Posterior vena cava (tissue), 2 donors: ENCODE results near the gene HRAS. TPM values are rescaled to one million over a fixed set of nuclear protein-coding genes. Genes with fewer than 3 reads are reported as not detected.
A peak's percentile ranks its signal among the peaks of the same experiment; 100 is the strongest.

Experiments used
- DNase-seq: peaks from one replicate; pipeline ENCODE4 v3.0.0-alpha.2; 2020; ENCODE audit warnings: low spot score
- intact Hi-C, 2 donors: fragments of 100-400 bp; cut with DNase I; formaldehyde crosslinking; loops; one replicate each; pipeline versions ENCODE4 v1.14.1 to v1.14.2; 2022 to 2023
- total RNA-seq, 2 donors: library from RNA; stranded (reverse); fragmentation: NEBNext Ultra II Directional; extraction: Animal tissue kit (Norgen Biotek cat#: 25700); gene quantifications; one replicate each; pipeline ENCODE4 v1.2.1, GENCODE V29; 2021
- donor health status: DM: yes; HTN: yes; CAD: no.
- donor health status: DM: yes; HTN: yes; CAD: no.

The HRAS gene
- total RNA-seq, 2 donors from 2014 or later = 37.2 to 48.5 TPM

DNA sequence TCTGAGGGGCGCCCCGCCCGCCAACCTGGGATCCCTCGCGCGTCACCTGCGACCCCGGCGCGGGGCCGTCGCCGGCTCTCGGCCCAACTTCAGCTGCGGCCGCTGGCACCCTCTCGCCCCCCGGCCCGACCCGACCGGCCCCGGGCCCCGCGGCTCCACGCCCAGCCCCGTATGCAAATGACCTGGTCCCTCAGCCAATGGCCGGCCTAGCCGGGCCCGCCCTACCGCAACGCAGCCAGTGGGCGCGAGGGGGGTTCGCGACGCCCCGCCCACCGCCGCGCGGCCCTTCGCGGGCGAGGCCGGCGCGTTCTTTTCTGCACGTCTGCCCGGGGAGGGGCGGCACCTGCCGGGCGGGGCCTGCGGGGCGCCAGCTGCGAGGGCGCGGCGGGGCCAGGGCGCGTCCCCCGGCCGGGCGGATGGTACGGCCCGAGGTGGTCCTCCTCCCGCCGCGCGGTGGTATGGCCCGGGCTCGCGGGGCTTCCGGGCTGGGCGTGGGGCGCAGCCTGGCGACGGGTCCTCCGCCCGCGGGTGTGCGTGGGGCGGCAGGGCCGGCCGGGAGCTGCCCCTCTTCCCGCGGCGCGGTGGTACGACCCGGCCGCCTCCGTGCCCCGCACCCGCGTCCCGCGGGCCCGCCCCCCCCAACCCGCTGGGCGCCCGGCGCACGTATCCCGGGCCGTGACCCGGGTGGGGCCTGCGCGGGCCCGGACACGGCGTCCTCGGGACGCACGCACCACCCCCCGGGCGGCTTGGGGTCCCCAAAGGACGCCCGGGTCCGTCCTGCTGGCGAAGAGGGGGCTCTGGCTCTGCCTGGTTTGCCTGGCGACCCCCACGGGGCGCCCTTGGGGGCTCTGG is 33.2 kb upstream of the HRAS start:
- DNase-seq = peak; percentile 97
- intact Hi-C loops = no loop called here

DNA sequence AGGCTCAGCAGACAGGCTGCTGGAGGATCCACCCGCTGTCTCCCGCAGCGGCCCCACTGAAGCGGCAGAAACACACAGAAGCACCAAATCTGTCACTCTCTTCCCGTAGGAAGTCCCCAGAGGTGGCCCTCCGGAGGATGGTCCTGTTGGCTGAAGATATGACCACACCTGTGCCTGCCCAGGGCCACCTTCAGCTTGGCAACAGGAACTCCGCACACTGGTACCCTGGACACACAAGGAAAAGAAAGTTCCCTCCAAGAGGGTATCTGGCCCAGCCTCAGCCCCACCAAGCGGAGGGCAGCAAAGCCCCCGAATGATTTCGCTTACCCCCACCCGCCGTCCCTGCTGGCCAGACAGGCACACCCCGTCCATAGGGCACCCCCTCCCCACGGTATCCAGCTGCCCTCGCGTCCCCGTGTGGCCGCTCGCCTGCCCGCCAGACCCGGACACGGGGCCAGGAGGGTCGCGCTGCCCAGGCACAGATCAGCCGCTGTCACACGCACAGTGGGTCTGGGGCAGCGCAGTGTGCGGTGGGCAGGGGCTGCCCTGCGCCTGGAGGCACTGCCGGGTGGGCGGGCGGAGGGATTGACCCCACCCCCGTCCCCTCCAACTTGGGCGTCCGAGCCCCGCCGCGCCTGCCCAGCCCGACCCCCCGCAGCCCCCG is 32.4 kb upstream of the HRAS start:
- DNase-seq = no peak
- intact Hi-C loops = no loop called here

DNA sequence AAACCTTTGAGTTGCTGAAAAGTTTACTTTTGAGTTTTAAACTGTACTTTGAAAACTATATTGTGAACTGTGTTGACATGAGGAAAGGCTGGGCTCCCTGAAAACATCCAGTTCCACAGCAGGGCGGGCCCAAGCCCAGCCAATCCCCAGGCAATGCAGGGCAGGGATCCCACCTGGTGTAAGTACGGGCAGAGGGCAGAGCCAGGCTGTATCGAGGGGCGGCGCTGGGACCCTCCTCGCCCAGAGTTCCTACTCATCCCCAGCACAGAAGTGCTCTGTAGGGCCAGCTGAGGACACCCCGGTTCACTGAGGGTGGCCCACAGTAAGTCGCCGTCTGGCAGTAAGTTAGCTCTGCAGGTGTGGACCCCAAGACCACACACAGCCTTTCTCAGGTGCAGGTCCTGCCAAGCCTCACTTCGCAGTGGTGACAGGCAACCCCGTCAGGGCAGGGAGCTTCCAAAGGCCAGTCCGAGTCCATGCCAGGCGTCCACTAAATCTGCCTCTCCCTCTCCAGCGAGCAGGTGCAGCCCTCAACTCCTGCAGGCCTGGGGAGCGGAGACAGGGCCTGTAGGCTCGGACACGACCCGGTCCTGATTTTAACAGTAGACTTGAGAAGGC is 31.7 kb upstream of the HRAS start:
- intact Hi-C loops = no loop called here
- no peak for DNase-seq

DNA sequence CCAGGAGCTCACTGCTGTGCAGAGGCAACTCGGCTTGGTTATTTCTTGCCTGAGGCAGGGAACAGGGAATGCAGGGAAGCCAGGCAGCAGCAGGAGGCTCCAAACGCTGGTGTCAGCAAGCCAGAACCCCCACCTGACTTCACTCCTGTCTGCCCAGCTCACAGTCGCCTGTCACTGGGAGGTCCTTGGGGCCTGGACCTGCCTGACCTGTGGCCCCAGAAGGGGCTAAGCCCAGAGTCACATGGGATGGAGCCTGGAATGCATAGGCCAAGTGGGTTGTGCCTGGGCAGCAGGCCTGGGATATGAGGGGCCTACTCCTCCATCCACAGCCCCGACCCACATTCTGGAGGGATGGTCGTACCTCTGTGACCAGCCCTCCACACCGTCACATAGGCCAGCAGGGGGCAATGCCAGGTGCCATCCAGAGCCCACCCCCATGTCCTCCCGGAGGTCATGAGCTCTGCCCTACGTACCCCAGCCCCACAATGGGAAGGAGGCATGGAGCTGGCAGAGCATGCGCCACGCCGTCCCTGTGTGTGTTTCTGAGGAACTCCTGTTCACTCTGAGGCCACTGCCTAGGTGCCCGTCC is 30.6 kb upstream of the HRAS start:
- intact Hi-C loops = no loop called here
- no peak for DNase-seq

DNA sequence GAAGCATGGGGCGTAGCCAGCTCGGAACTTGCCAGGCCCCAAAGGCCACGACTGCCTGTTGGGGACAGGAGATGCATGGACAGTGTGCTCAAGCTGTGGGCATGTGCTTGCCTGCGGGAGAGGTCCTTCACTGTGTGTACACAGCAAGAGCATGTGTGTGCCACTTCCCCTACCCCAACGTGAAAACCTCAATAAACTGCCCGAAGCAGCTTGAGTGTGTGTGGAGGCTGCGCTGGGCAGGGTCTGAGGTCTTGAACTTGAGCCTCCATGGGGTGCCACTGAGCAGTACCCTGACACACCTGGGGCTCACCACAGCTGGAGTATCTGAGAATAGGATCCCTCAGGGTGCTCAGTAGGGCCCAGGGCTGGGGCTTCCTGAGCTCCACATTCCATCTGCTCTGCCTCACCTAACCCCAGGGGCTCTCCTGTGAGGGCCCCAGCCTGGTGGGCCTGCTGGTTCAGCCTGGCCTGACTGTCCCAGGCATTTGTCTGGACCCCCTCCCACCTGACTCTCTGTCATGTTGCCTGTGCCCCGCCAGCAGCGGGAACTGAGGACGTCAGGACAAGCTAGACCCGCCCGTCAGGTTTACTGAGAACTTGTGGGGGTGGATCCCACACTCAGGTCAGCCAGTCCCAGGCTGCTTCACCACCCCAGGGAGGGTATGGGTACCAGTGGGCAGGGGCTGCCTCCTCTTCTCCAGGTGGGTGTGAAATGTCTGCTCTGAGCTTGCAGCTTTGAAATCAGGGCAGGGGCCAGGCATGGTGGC is 28.6 kb upstream of the HRAS start:
- intact Hi-C loops = loop anchor here in 1 of 2 donors (5.0 kb wide), 1 partner anchor 1588 kb away; no protein-coding TSS in a partner anchor
- DNase-seq = no peak

DNA sequence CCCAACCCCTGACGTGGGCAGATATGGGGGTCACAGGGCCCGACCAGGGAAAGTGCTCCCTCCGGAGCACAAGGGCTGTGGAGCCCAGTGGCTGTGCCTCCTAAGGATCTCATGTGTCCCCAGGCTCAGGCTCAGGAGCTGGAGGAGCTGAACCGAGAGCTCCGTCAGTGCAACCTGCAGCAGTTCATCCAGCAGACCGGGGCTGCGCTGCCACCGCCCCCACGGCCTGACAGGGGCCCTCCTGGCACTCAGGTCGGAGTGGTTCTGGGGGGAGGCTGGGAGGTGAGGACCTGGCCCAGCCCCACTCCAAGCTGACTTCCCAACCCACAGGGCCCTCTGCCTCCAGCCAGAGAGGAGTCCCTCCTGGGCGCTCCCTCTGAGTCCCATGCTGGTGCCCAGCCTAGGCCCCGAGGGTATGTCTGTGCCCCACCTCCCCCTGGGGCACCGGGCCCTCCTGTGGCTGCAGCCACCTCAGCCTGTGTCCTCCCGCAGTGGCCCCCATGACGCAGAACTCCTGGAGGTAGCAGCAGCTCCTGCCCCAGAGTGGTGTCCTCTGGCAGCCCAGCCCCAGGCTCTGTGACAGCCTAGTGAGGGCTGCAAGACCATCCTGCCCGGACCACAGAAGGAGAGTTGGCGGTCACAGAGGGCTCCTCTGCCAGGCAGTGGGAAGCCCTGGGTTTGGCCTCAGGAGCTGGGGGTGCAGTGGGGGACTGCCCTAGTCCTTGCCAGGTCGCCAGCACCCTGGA is 27.9 kb upstream of the HRAS start:
- DNase-seq = no peak
- intact Hi-C loops = loop anchor here in 1 of 2 donors (5.0 kb wide), 1 partner anchor 1589 kb away; no protein-coding TSS in a partner anchor

DNA sequence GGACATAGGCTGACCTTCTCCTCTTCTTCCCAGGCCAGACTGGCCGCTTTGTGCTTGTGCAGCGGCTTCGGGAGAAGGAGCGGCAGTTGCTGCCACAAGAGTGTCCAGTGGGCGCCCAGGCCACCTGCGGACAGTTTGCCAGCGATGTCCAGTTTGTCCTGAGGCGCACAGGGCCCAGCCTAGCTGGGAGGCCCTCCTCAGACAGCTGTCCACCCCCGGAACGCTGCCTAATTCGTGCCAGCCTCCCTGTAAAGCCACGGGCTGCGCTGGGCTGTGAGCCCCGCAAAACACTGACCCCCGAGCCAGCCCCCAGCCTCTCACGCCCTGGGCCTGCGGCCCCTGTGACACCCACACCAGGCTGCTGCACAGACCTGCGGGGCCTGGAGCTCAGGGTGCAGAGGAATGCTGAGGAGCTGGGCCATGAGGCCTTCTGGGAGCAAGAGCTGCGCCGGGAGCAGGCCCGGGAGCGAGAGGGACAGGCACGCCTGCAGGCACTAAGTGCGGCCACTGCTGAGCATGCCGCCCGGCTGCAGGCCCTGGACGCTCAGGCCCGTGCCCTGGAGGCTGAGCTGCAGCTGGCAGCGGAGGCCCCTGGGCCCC is 26.8 kb upstream of the HRAS start:
- DNase-seq = no peak
- intact Hi-C loops = loop anchor here in 1 of 2 donors (5.0 kb wide), 1 partner anchor 1590 kb away; no protein-coding TSS in a partner anchor

DNA sequence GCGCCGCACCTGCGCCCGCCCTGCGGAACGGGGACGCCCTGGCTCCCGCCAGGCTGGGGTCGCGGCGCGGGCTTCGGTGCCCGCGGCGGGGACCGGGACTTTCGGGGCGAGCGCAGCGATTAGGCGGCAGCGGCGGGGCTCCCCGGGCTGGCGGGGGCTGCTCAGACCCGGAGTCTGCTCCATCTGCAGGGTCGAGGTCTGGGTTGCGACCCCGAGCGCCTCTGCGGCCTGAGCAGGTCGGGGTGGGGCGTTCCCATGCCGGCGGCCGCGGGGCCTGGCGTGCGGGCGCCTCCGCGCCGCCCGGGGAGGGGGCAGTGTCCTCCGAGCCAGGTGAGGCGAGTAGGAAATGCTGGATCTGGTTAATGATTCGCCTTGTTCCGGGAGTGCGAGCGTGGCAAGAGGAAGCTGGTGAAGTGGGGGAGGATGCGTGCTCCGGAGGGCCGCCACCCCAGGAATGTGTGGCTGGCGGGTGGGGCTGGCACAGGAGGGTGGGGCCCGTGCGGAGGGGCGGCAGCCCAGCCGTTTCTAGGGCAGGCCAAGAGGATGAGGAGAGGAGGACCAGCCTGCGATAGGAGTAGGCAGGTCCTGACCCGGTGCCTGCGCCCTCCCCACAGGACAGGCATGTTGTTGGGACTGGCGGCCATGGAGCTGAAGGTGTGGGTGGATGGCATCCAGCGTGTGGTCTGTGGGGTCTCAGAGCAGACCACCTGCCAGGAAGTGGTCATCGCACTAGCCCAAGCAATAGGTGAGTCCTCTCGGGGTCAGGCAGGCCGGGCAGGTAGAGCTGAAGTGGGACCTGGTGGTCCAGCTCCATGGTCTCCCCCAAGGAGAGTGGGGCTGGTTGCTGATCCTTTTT is 26.0 kb upstream of the HRAS start:
- no peak for DNase-seq
- intact Hi-C loops = loop anchor here in 1 of 2 donors (5.0 kb wide), 1 partner anchor 1591 kb away; no protein-coding TSS in a partner anchor

DNA sequence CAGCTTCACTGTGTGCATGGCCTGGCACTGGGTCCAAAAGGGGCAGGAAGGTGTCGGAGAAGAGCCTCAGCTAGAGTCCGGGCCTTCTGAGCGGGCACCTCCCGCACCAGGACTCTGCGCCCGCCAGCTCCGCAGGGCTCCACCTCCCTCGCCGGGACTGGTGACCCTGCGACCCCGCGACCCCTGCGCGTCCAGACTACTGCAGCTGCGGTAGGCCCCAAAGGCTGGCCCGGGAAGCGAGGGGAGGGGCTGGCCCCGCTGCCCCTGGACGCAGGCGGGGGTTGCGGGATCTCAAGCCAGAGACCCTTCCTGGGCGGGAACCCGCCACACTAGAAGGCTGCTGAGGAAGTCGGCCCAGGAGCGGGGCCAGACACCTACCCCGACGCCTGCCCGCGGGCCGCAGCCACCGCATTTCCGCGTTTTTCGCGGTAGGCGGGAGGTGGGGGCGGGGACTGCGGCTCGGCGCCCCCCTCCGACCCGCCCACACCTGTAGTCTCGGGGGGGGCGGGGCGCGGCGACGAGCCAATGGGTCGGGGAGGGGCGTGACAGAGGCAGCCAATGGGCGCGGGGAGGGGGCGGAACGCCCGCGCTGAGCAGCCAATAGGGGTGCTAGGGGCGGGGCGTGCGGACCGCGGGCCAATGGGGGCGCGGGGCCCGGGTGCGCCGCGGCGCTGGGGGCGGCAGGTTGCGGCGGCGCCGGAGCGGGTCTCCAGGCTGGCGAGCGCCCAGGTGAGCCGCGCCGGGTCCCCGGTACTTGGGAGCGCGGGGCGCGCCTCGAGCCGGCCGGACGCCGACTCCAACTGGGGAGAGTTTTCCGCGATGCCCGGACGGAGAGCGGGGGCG is 25.1 kb upstream of the HRAS start, which contains the start of the genes LMNTD2 and RASSF7:
Gene LMNTD2, minus strand, starts transcription at position 434 of the 843 bp plus-strand sequence. Its CDS starts 22 bp downstream, at position 412.
Gene RASSF7, plus strand, starts transcription at position 666 of the 843 bp plus-strand sequence. CDS start 799 bp downstream, outside the sequence.
- peak; percentile 96 for DNase-seq
- intact Hi-C loops = loop anchor here in 1 of 2 donors (5.0 kb wide), 1 partner anchor 1592 kb away; no protein-coding TSS in a partner anchor

DNA sequence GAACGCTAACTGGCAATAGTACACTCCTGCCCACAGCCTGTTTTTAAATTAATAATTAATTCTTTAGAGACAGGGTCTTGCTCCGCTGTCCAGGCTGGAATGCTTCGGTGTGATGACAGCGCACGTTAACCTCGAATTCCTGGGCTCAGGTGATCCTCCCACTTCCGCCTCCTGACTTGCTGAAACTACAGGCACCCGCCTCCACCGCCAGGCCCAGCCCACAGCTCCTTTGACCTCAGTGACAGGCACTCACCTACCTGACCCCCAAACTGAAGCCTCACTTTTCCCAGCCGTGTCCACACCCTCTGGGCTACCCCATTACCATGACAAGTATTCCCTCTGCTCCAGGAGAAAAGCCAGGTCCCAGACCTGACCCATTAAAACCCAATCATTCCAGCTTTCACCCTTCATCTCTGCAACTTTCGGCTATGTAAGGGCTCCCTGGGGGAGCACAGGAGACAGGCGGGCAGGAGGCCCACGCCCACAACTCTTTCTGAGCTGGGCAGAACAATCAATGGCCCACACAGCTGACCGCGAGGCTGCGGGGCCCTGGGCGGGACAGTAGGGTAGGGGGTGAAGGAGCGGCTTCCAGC is 24.4 kb upstream of the HRAS start:
- intact Hi-C loops = loop anchor here (5.0 to 10.0 kb wide), 2 partner anchors 165 to 1592 kb away; no protein-coding TSS in a partner anchor
- no peak for DNase-seq

DNA sequence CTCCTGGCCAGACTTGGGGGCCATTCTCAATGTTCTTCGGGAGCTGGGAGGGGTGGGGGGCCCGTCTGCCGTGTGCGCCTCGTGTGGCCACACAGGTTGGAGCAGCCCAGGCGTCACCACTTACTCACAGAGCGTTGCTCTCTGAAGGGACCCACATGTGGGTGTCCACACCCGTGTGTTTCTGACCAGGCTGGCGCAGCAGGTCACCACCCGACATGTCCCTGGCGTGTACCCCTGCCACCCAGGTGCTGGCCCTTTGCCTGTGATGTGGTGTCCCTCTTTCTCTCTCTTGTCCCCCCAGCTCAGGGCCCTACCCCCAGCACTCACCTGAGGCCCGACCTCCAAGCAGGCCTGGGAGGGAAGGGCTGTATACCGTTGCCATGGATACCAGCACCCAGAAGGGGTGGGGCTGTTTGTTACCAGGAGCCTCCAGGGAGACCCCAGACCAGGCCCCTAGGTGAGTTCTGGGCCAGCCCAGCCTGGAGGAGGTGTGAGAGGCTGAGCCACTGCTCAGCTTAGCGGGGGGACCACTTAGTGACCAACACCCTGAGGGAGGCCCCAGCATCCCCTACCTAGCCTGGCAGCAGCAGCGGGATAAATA is 23.7 kb upstream of the HRAS start:
- DNase-seq = no peak
- intact Hi-C loops = loop anchor here (10.0 kb wide), 1 partner anchor 166 kb away; no protein-coding TSS in a partner anchor

DNA sequence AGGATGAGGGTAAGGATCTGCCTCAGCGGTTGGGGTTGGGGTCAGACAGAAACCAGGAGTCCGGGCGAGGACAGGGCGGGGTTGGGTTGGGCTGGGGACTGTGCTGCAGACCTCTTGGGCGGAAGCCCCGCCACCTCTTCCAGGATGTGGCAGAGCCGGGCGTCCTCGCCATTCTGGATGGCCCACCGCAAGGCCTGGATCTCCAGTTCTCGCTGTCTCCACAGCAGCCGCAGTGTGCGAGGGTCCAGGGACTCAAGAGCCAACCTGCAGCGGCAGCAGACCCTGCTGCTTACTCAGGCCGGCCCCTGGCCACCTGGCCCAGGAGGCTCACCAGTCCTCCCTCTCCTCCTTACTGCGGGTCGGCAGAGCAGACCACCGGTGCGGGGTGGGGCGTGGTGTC is 23.1 kb upstream of the HRAS start:
- DNase-seq = no peak
- intact Hi-C loops = loop anchor here (10.0 kb wide), 1 partner anchor 166 kb away; no protein-coding TSS in a partner anchor

DNA sequence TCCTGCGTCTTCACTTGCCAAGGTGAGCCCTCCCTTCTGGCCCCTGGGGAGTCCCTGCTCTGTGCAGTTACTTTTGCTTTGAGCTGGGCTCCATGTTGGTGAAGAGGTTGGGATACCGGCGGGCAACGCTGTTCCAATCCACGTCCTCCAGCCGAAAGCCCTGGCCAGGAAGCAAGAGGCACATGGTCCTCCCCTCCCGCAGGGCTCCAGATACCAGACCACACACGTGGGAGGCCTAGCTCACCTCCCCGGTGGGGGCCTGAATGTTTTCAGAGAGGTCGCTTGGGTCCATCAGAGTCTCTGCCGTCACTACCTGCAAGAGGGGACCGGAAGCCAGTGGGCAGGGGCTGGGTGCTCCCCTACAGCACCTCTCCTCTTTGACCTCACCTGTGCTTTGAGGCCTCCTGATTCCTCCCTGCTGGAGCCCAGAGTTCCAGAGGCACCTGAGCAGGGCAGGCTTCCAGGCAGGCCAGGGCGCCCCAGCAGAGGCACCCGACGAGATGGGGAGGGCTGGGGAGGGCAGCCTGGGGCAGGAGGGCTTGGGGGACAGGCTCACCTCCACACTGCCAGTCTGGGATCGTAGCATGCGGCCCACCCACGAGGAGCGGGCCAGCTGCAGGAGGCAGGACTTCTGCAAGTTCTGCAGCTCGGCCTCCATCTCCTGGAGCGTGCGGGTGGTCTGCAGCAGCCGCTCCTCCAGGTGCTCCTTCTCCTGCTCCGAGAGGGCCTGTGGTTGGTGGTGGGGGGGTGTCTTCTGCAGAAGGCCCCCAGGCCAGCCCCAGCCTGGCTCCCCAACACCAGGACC is 22.2 kb upstream of the HRAS start:
- intact Hi-C loops = loop anchor here (10.0 kb wide), 1 partner anchor 167 kb away; no protein-coding TSS in a partner anchor
- DNase-seq = no peak
